SH-SY5Y (cell line): Measurements from ENCODE around the gene SPON1.

Experiments used
- GATA2 ChIP-seq: IDR thresholded peaks from 2 replicates; pipeline ENCODE4 v1.6.1; 2011; ENCODE audit warnings: mild to moderate bottlenecking, low read depth, low read length
- GATA3 ChIP-seq: IDR thresholded peaks from 2 replicates; pipeline ENCODE4 v1.6.1; 2011; ENCODE audit warnings: low read depth, mild to moderate bottlenecking, low read length, moderate library complexity

Gene SPON1

DNA sequence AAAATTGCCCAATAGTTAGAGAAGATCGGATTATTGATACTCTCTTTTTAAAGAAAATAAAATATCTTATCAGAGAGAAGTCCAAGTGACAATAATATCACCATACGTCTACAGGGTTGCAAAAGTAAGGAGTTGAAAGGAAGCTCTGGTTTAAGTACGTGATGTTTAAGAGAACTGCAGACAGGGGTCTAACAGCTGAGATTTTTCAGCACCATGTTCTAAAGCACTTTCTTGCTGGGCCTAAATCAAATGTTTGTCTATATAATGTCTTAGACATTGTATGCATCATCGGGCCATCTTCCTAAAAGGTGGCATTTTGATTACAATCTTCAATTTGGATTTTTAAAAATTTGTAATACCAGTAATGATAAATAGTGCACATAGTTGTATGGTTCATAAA, 263.1 kb downstream of the SPON1 start:
- TF ChIP-seq GATA2 (no peak), GATA3 (no peak)

DNA sequence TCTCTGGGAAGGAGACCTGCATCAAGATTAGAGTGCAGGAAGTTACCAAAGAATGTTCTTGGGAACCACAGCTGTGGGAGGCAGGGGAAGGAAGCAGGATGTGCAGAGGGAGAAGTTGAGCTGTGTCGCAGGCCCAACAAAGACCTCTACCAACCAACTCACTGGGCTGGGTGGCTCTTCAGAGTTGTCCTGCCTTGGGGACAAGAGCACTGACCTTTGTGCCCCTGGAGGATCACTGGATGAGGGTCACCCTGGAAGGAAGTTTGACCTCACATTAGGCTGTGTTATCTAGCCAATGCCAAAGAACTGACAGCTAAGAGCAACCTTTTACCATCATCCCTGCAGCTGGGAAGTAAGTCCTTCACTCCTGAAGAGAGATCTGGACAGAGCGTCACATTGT, 265.8 kb downstream of the SPON1 start:
- TF ChIP-seq GATA3 (no peak), GATA2 (no peak)

- no peak for TF ChIP-seq GATA2
- TF ChIP-seq GATA3 = no peak
These were observed 266.9 kb downstream of the SPON1 start for GRCh38 chr11:14229472-14229871.

GRCh38 chr11:14230407-14230806, 267.9 kb downstream of the SPON1 start:
- TF ChIP-seq GATA3 (no peak), GATA2 (no peak)

DNA sequence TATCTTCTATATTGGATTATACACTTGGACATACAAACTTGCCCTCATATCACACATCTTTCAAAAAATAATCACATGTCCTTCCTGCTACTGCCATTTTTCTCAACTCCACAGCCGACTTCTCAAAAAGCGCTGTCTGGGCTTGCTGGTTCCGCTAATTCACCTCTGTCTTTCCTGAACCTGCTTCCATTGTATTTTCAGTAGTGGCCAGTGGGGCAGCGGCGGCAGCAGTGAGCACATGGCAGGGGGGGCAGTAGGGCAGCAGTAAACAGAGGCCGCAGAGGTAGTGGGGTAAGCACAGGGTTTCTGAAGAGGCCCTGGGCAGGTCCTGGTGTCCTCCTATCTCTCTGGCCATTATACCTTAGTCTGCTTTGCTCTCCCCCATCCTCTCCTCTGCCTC, 270.1 kb downstream of the SPON1 start:
- TF ChIP-seq GATA3 = no peak
- no peak for TF ChIP-seq GATA2

GRCh38 chr11:14234446-14234845, 271.9 kb downstream of the SPON1 start:
- TF ChIP-seq GATA3 = no peak
- TF ChIP-seq GATA2 = no peak

- TF ChIP-seq GATA3 = no peak
- TF ChIP-seq GATA2 = no peak
These were observed 273.2 kb downstream of the SPON1 start for GRCh38 chr11:14235701-14236100.

GRCh38 chr11:14237444-14237961, 275.0 kb downstream of the SPON1 start:
- TF ChIP-seq GATA3 = no peak
- TF ChIP-seq GATA2 = no peak

DNA sequence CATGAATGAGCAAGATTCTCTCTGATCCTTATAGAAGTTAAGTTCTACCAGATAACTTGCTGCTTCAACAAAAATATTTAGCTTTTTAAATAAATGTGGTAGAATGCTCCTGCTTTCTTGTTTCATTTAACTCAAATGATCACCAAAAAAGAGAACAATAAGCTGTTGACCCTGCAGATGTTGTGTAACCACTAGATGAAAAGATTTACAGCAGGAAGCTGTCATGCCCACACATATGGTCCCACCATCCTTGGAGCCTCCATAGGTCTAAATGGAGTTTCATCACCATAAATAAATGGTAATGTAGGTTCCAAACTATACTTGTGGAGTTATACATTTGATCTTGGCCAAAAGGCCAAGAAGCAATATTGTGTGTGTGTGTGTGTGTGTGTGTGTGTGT, 277.7 kb downstream of the SPON1 start:
- no peak for TF ChIP-seq GATA2

GRCh38 chr11:14240951-14241350, 278.4 kb downstream of the SPON1 start:
- TF ChIP-seq GATA2 = no peak
- no peak for TF ChIP-seq GATA3

GRCh38 chr11:14242187-14242586, 279.7 kb downstream of the SPON1 start:
- no peak for TF ChIP-seq GATA2
- no peak for TF ChIP-seq GATA3

GRCh38 chr11:14242733-14243132, 280.2 kb downstream of the SPON1 start:
- TF ChIP-seq GATA2 (no peak), GATA3 (no peak)

- TF ChIP-seq GATA3 (no peak), GATA2 (no peak)
These were observed 282.4 kb downstream of the SPON1 start for GRCh38 chr11:14244926-14245325.

GRCh38 chr11:14245444-14245843, 282.9 kb downstream of the SPON1 start:
- TF ChIP-seq GATA2 = no peak
- no peak for TF ChIP-seq GATA3

DNA sequence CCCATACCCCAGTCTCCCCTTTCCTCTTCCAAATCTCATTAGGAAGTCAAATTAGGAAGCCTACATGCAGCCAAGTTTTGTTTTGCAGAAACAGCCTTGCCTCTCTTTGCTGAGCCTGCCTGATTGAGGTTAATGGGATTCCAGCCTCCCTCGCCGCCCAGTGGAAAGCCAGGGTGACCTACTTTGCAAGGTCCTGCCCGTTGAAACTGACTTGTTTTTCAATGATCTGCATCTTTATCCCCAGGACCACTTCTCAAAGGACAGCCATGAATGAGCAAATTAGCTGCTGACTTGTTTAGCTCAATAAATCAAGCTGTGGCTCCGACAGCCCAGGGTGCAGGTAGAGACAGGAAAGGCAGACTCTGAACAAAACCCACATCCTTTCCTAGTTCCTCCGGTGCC, 286.1 kb downstream of the SPON1 start:
- TF ChIP-seq GATA2 = no peak
- no peak for TF ChIP-seq GATA3

DNA sequence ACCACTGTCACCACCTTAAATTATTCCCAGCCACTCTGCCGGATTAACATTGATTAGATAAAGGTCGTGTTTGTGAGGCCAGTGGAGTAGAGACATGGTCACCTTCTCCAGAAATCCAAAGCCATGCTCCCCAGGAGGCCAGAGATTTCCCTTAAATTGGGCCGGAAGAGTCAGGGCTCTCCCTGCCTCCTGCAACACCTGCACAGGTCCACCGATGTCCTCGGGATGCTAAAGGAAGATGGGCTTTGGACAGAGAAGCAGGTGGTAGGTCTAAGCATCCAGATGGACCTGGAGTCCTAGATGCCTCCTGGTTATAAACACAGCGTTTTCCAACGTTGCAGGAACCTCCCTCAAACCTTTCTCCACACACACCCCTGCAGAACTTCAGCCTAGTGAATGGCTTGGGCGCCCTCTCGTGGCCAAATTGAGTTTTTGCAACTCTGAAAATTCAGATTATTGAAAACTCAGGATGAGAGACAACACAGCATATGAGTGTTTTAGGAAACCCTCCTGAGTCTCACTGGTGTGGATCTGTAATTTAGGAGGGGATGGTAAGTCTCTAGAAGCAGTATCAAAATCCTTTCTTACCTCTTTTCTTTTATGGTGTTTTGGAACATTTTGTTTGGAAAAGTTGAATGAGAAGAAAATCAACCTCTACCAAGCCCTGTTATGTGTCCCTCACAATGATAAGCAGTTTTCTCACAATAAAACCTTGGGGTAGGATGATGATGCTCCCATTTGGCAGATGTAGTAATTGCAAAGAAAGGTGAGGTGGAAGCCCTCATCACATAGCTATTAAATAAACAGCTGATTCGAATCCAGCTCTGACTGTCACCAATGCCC, 286.8 kb downstream of the SPON1 start:
- no peak for TF ChIP-seq GATA3
- TF ChIP-seq GATA2 = no peak

DNA sequence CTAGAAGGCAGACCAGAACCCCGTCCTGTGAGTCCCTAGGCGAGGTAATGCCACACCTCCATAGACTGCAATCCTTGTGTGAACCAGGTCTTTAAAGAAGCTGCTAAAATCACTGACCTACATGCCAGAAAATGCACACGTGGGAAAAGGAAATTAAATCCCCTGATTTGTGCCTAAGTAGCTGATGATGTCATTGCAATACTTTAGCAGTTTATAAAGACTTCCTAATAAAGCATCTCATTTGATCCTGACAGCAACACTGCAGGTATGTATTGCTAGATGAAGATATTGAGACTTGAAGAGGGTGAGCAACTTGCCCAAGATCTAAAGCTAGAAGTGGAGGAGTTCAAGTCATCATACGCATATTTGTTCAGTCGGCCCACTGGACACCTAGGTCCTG, 289.2 kb downstream of the SPON1 start:
- TF ChIP-seq GATA3 (no peak), GATA2 (no peak)
